Gastroesophageal sphincter (tissue), 3 donors: Measurements from ENCODE around the gene DOC2A.

ENCODE experiments used
- POLR2A ChIP-seq, 2 donors: fragments of 450-650 bp; IDR thresholded peaks; one replicate each; pipeline ENCODE4 v1.6.1; 2017; ENCODE audit warnings: antibody characterized with exemption in 2 of 2, mild to moderate bottlenecking in 2 of 2, moderate library complexity in 1 of 2
- TF ChIP-seq, protein P1 (sequence below), 4 experiments: fragments of 200-600 bp in 2 of 4; fragments of 450-650 bp in 2 of 4; sonication (generic) in 1 of 4; IDR thresholded peaks; one replicate each; pipeline ENCODE4 v1.5.1; 2017 to 2019; ENCODE audit warnings: antibody characterized with exemption in 4 of 4, mild to moderate bottlenecking in 2 of 4, moderate library complexity in 2 of 4

- TF ChIP-seq POLR2A (IDR thresholded peaks at IDR 0.05), result no peak
- TF ChIP-seq, protein P1, sequence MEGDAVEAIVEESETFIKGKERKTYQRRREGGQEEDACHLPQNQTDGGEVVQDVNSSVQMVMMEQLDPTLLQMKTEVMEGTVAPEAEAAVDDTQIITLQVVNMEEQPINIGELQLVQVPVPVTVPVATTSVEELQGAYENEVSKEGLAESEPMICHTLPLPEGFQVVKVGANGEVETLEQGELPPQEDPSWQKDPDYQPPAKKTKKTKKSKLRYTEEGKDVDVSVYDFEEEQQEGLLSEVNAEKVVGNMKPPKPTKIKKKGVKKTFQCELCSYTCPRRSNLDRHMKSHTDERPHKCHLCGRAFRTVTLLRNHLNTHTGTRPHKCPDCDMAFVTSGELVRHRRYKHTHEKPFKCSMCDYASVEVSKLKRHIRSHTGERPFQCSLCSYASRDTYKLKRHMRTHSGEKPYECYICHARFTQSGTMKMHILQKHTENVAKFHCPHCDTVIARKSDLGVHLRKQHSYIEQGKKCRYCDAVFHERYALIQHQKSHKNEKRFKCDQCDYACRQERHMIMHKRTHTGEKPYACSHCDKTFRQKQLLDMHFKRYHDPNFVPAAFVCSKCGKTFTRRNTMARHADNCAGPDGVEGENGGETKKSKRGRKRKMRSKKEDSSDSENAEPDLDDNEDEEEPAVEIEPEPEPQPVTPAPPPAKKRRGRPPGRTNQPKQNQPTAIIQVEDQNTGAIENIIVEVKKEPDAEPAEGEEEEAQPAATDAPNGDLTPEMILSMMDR (IDR thresholded peaks at IDR 0.05), result no peak
Observed at GRCh38 chr16:30018731-30019158, 7.9 kb upstream of the DOC2A start.
